Endothelial cell of umbilical vein (primary cell): Measurements from ENCODE around the gene CDS2. TPM values are rescaled to one million over a fixed set of nuclear protein-coding genes. Genes with fewer than 3 reads are reported as not detected.

Experiments used
- BruUV-seq: library from RNA; stranded (reverse); fragments of 400-500 nt; replicated peaks from 2 replicates; lab custom pipeline; 2021; lab: Mats Ljungman, UMichigan
- CTCF ChIA-PET: fragments of 300-600, 350-600 bp; sonication (Branson Sonifier 250); formaldehyde crosslinking; loops from one replicate; lab custom pipeline; 2021; ENCODE audit warnings: antibody characterized with exemption, inconsistent platforms; lab: Charles Lee
- POLR2A ChIA-PET: fragments of 300-600, 350-600 bp; sonication (Branson Sonifier 250); formaldehyde crosslinking; loops from one replicate; lab custom pipeline; 2021; ENCODE audit warnings: antibody characterized with exemption, inconsistent platforms; lab: Charles Lee
- DNase-seq: peaks from one replicate; pipeline ENCODE4 v3.0.0-alpha.2; 2011; ENCODE audit warnings: low read depth, low spot score
- FAIRE-seq: peaks from 2 replicates; lab custom pipeline; 2011; peaks lifted over from hg19 to GRCh38; lab: Jason Lieb, UNC
- H2AFZ ChIP-seq: 2 replicates; pipeline ENCODE4 v1.6.0; 2012; ENCODE audit warnings: low read depth, low read length, control low read depth, inconsistent platforms
- H3K27ac ChIP-seq: 2 replicates; pipeline ENCODE4 v1.5.1; 2011; ENCODE audit warnings: low read depth, mild to moderate bottlenecking, control low read depth, low read length, moderate library complexity; ENCODE audit not compliant: insufficient read depth
- H3K27me3 ChIP-seq, 2 experiments: 2 replicates each; pipeline versions ENCODE4 v1.6.0 to v1.6.1; 2011; ENCODE audit warnings: low read length in 2 of 2, mixed read lengths in 1 of 2; ENCODE audit not compliant: control insufficient read depth in 2 of 2, insufficient read depth in 2 of 2
- H3K36me3 ChIP-seq, 2 experiments: 2 replicates in 1 of 2; 3 replicates in 1 of 2; pipeline ENCODE4 v1.5.1; 2011; ENCODE audit warnings: low read length in 2 of 2, mild to moderate bottlenecking in 1 of 2, moderate library complexity in 1 of 2; ENCODE audit not compliant: control insufficient read depth in 2 of 2, insufficient read depth in 2 of 2; ENCODE audit errors: extremely low read depth in 1 of 2
- H3K4me1 ChIP-seq: 3 replicates; pipeline ENCODE4 v1.5.1; 2011; ENCODE audit warnings: mild to moderate bottlenecking, low read length; ENCODE audit not compliant: control insufficient read depth, insufficient read depth; ENCODE audit errors: extremely low read depth
- H3K4me2 ChIP-seq: 2 replicates; pipeline ENCODE4 v1.6.1; 2011; ENCODE audit warnings: low read length, control low read depth, mixed read lengths; ENCODE audit not compliant: insufficient read depth
- H3K4me3 ChIP-seq, 3 experiments: fragments of 200-600 bp in 1 of 3; sonication (generic), shearing (Covaris generic) in 1 of 3; replicated peaks in 1 of 3; 2 replicates each; pipeline ENCODE4 v1.5.1; 2011 to 2016; ENCODE audit warnings: control low read depth in 3 of 3, low read length in 3 of 3, mild to moderate bottlenecking in 2 of 3, inconsistent platforms in 1 of 3, low read depth in 1 of 3, moderate library complexity in 1 of 3; ENCODE audit not compliant: insufficient read depth in 1 of 3
- H3K79me2 ChIP-seq: 2 replicates; pipeline ENCODE4 v1.6.0; 2012; ENCODE audit warnings: low read length, inconsistent platforms; ENCODE audit not compliant: control insufficient read depth, insufficient read depth
- H3K9ac ChIP-seq: replicated peaks from 2 replicates; pipeline ENCODE3; 2011; ENCODE audit warnings: low read length, control low read depth; ENCODE audit not compliant: insufficient read depth; ENCODE audit errors: extremely low read depth
- H3K9me1 ChIP-seq: replicated peaks from 3 replicates; pipeline ENCODE4 v1.6.0; 2011; ENCODE audit warnings: mild to moderate bottlenecking, low read length; ENCODE audit not compliant: control insufficient read depth, insufficient read depth; ENCODE audit errors: extremely low read depth
- H3K9me3 ChIP-seq: replicated peaks from 2 replicates; pipeline ENCODE4 v1.5.1; 2012; ENCODE audit warnings: low read length, inconsistent platforms; ENCODE audit not compliant: control insufficient read depth, insufficient read depth
- H4K20me1 ChIP-seq: replicated peaks from 2 replicates; pipeline ENCODE3; 2011; ENCODE audit warnings: mild to moderate bottlenecking, low read length; ENCODE audit not compliant: control insufficient read depth, insufficient read depth; ENCODE audit errors: extremely low read depth
- FOS ChIP-seq: IDR thresholded peaks from 2 replicates; pipeline ENCODE4 v1.6.1; 2011; ENCODE audit warnings: mild to moderate bottlenecking, low read length, moderate library complexity, borderline replicate concordance; ENCODE audit not compliant: insufficient read depth
- MAX ChIP-seq: IDR thresholded peaks from 2 replicates; pipeline ENCODE4 v1.6.1; 2011; ENCODE audit not compliant: insufficient read depth, insufficient read length
- POLR2AphosphoS5 ChIP-seq: IDR thresholded peaks from 2 replicates; pipeline ENCODE4 v1.6.1; 2012; ENCODE audit warnings: low read depth, mild to moderate bottlenecking, control low read depth, low read length, moderate library complexity; ENCODE audit not compliant: insufficient read depth
- dilution Hi-C: fragments of 300-500 bp; cut with MboI; formaldehyde crosslinking; loops from one replicate; pipeline ENCODE4 v1.15.0; 2019; ENCODE audit warnings: low sequenced_read_pairs; ENCODE audit not compliant: extremely low pct_ligation_motif_present
- intact Hi-C: fragments of 100-400 bp; cut with micrococcal nuclease; formaldehyde crosslinking; loops from one replicate; pipeline ENCODE4 v1.10.0; 2022
- polyA plus RNA-seq, 4 experiments: library from polyadenylated mRNA; depleted of rRNA in 3 of 4; stranded (reverse) in 3 of 4; unstranded in 1 of 4; fragments of >200 nt; gene quantifications; 2 replicates each; pipeline versions ENCODE4 v1.2.1 to v1.2.3, GENCODE V29; 2011 to 2012; ENCODE audit warnings: missing spikeins in 1 of 4
- total RNA-seq: library from RNA; stranded (reverse); gene quantifications from 2 replicates; pipeline ENCODE4 v1.2.3, GENCODE V29; 2021

The CDS2 gene
- total and polyA plus RNA-seq, 2 donors (not counting 3 experiments of a cell fraction or from before 2014, with no cell fraction given): 47.0 to 49.0 TPM

DNA sequence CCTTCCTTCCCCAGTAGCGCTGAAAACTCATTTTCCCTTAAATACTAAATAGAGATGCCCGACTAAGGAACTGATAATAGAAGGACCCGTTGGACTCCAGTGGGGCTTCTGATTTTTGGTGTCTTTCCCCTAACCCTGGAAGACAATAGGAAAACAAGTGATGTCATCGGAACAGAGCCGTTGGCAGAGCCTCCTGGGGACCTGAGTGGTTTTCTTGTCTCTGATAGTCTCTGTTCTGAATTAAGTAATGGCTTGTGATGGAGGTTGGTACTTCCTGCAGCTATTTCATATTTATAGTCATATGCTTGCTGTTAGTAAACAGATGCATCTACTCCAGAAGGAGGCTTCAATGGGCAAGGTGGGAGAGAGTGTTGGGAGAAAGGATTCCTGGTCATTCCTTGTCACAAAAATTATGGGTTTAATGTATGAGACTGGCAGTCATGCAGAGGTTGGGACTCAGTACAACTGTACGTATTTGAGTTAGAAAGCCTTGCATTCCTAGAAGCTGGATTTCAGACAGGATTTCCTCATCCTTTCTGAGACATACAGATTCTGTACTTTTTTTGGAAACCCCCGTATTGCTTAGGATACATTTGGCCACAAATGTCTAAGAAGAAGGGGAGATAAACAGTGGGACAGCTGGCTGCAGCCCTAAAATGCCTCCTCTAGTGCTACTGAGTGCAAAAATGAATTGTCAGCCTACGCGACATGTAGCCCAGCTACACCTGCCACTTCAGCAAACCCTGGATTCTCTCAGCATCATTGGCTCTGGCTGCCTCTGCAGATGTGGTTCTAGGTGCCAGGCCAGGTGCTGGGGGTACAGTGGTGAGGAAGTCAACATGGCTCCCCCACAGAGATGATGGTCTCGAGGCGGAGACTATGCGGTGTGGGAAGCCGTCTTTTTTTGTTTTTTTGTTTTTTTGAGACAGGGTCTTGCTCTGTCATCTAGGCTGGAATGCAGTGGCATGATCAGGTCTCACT lies 38.1 kb downstream of the CDS2 start:
- ChIA-PET POLR2A (no interaction called here), CTCF (no interaction called here)
- FAIRE-seq (no peak), DNase-seq (no peak)
- Histone ChIP-seq H2AFZ (no peak overlapping the region), H3K4me1 (peaks cover 15% of the 10 kb centered on the region), H3K9ac (no peak overlapping the region), H3K27ac (no peak overlapping the region), H3K9me3 (no peaks in the 10 kb centered on the region), H3K4me3 (no peak overlapping the region), H3K27me3 (no peaks in the 10 kb centered on the region), H3K36me3 (no peaks in the 10 kb centered on the region), H3K79me2 (peaks cover 22% of the 10 kb centered on the region), H4K20me1 (no peaks in the 10 kb centered on the region), H3K9me1 (no peaks in the 10 kb centered on the region), H3K4me2 (no peak overlapping the region)
- intact Hi-C loops (no loop called here), dilution Hi-C loops (no loop called here)
- TF ChIP-seq POLR2AphosphoS5: no peak
- no TSS peak for BruUV-seq

- Histone ChIP-seq H3K9ac (no peak overlapping the region), H3K27me3 (no peaks in the 10 kb centered on the region), H3K9me3 (no peaks in the 10 kb centered on the region), H3K4me3 (no peak overlapping the region), H3K79me2 (peaks cover 7% of the 10 kb centered on the region), H3K27ac (peak overlapping the region; percentile 44), H4K20me1 (no peaks in the 10 kb centered on the region), H3K9me1 (no peaks in the 10 kb centered on the region), H2AFZ (no peak overlapping the region), H3K36me3 (no peaks in the 10 kb centered on the region), H3K4me1 (peaks cover 19% of the 10 kb centered on the region), H3K4me2 (peak overlapping the region; percentile 16)
- ChIA-PET CTCF (interaction anchor here (1.3 to 3.2 kb wide), 8 partner anchors 11 to 54 kb away, joined by 3 to 31 read pairs (median 4); partner anchors contain the start of gene CDS2), POLR2A (interaction anchor here (2.0 kb wide), 1 partner anchor 42 kb away, joined by 7 read pairs; the partner anchor contains the start of gene CDS2)
- dilution Hi-C loops (no loop called here), intact Hi-C loops (loop anchor here (1.0 kb wide), 1 partner anchor 43 kb away; no protein-coding TSS in a partner anchor)
- DNase-seq (peak; percentile 72), FAIRE-seq (peak; percentile 93)
- TF ChIP-seq FOS (peak; percentile 56), MAX (no peak)
- BruUV-seq: no TSS peak
Measured at GRCh38 chr20:5168651-5169396, 42.0 kb downstream of the CDS2 start.
